Fibroblast of skin of back (primary cell): ENCODE measurements around the gene COPE. TPM values are rescaled to one million over a fixed set of nuclear protein-coding genes. Genes with fewer than 3 reads are reported as not detected.
"Not testable (repeated sequence)": the region's sequence is repeated elsewhere in the genome, so short reads cannot be mapped to it uniquely, and the experiment has no call there.

Experiments
- DNase-seq: peaks from one replicate; pipeline ENCODE4 v3.0.0-alpha.2; 2013
- polyA plus RNA-seq, 2 experiments: library from polyadenylated mRNA; unstranded; fragments of 120-200 nt; gene quantifications; one replicate each; pipeline ENCODE4 v1.2.1, GENCODE V29; 2013; ENCODE audit not compliant: insufficient read length in 2 of 2

COPE gene
- polyA plus RNA-seq (2013, experiment 1 of 2; ENCODE audit: insufficient read length) = 198 TPM
- polyA plus RNA-seq (2013, experiment 2 of 2; ENCODE audit: insufficient read length) = 150 TPM

GRCh38 chr19:18919086-18919899 lies at the start of gene COPE, which contains the start of gene DDX49:
Gene COPE (minus strand): TSS chr19:18919387. CDS start chr19:18919348, 39 bp downstream.
Gene DDX49 (plus strand): TSS chr19:18919715. CDS start chr19:18919742, 27 bp downstream.
- peak; percentile 100 for DNase-seq

- peak; percentile 23 for DNase-seq
Observed at GRCh38 chr19:18967358-18968146, 48.4 kb upstream of the COPE start.

GRCh38 chr19:18966307-18966706 lies 47.1 kb upstream of the COPE start:
- no peak for DNase-seq

GRCh38 chr19:18964121-18964520 lies 44.9 kb upstream of the COPE start:
- DNase-seq = no peak

GRCh38 chr19:18961767-18962620 lies 42.8 kb upstream of the COPE start:
- no peak for DNase-seq

- DNase-seq = no peak
Observed at GRCh38 chr19:18960370-18960769, 41.2 kb upstream of the COPE start.

GRCh38 chr19:18955042-18955441 lies 35.9 kb upstream of the COPE start:
- no peak for DNase-seq

- DNase-seq = no peak
Observed at GRCh38 chr19:18954094-18954493, 34.9 kb upstream of the COPE start.

GRCh38 chr19:18952364-18953003 lies 33.3 kb upstream of the COPE start:
- not testable (repeated sequence) for DNase-seq

GRCh38 chr19:18951721-18952281 lies 32.6 kb upstream of the COPE start:
- DNase-seq = peak; percentile 39

- DNase-seq = no peak
Observed at GRCh38 chr19:18949858-18950257, 30.7 kb upstream of the COPE start.

- DNase-seq = no peak
Observed at GRCh38 chr19:18948976-18949356, 29.8 kb upstream of the COPE start.

GRCh38 chr19:18948075-18948975 lies 29.1 kb upstream of the COPE start:
- no peak for DNase-seq

GRCh38 chr19:18946918-18947317 lies 27.7 kb upstream of the COPE start:
- no peak for DNase-seq

GRCh38 chr19:18946335-18946734 lies 27.1 kb upstream of the COPE start:
- no peak for DNase-seq

- DNase-seq = no peak
Observed at GRCh38 chr19:18945297-18945696, 26.1 kb upstream of the COPE start.

GRCh38 chr19:18943465-18943864 lies 24.3 kb upstream of the COPE start:
- DNase-seq = no peak

GRCh38 chr19:18942692-18943091 lies 23.5 kb upstream of the COPE start:
- no peak for DNase-seq

- no peak for DNase-seq
Observed at GRCh38 chr19:18941628-18942354, 22.6 kb upstream of the COPE start.
